SKM-1 (cell line): Measurements from ENCODE around the gene HNRNPUL2.
"Not testable (repeated sequence)": the region's sequence is repeated elsewhere in the genome, so short reads cannot be mapped to it uniquely, and the experiment has no call there.

ENCODE experiments used
- DNase-seq: peaks from one replicate; lab custom pipeline; 2025; ENCODE audit not compliant: unreplicated experiment; lab: John Stamatoyannopoulos, UW

The HNRNPUL2 gene

GRCh38 chr11:62727165-62727871, at the start of gene HNRNPUL2:
Gene HNRNPUL2 (minus strand): TSS chr11:62727457. CDS start chr11:62727156, 301 bp downstream.
- DNase-seq = peak; percentile 99

- DNase-seq = no peak
Measured at GRCh38 chr11:62775646-62776045, 48.4 kb upstream of the HNRNPUL2 start.

GRCh38 chr11:62774407-62774806, 47.1 kb upstream of the HNRNPUL2 start:
- DNase-seq = no peak

GRCh38 chr11:62771144-62772021, 44.1 kb upstream of the HNRNPUL2 start, which contains the start of gene TAF6L:
Gene TAF6L (plus strand): TSS chr11:62771396. CDS start chr11:62775784, 4,388 bp downstream.
- DNase-seq = peak; percentile 96

GRCh38 chr11:62770778-62771143, 43.5 kb upstream of the HNRNPUL2 start:
- DNase-seq = no peak

- not testable (repeated sequence) for DNase-seq
Measured at GRCh38 chr11:62760867-62761227, 33.6 kb upstream of the HNRNPUL2 start.

- DNase-seq = no peak
Measured at GRCh38 chr11:62757846-62758788, 30.9 kb upstream of the HNRNPUL2 start.

GRCh38 chr11:62755086-62755615, 27.9 kb upstream of the HNRNPUL2 start:
- no peak for DNase-seq

GRCh38 chr11:62753736-62754603, 26.7 kb upstream of the HNRNPUL2 start, which contains the start of gene ZBTB3:
Gene ZBTB3 (minus strand): TSS chr11:62754160. CDS start chr11:62753664, 496 bp downstream.
- peak; percentile 99 for DNase-seq

GRCh38 chr11:62752994-62753735, 25.9 kb upstream of the HNRNPUL2 start:
- no peak for DNase-seq

- DNase-seq = no peak
Measured at GRCh38 chr11:62752177-62752785, 25.0 kb upstream of the HNRNPUL2 start.

GRCh38 chr11:62749931-62750330, 22.7 kb upstream of the HNRNPUL2 start:
- not testable (repeated sequence) for DNase-seq

GRCh38 chr11:62747475-62748160, 20.4 kb upstream of the HNRNPUL2 start:
- no peak for DNase-seq

GRCh38 chr11:62737196-62737595, 9.9 kb upstream of the HNRNPUL2 start:
- no peak for DNase-seq

- DNase-seq = no peak
Measured at GRCh38 chr11:62732830-62733229, 5.6 kb upstream of the HNRNPUL2 start.

GRCh38 chr11:62730076-62730475, 2.8 kb upstream of the HNRNPUL2 start:
- DNase-seq = not testable (repeated sequence)

- peak; percentile 70 for DNase-seq
Measured at GRCh38 chr11:62728171-62728988, 1.1 kb upstream of the HNRNPUL2 start, which contains the start of gene TTC9C. Gene TTC9C (plus strand): TSS chr11:62728486. CDS start chr11:62728849, 363 bp downstream.
